ACC112 (cell line): ENCODE data around the gene FRMD4A.

Experiments used
- H2AFZ ChIP-seq: fragments of 200-600 bp; sonication (generic); one replicate; pipeline ENCODE4 v1.6.0; 2017; ENCODE audit warnings: antibody characterized with exemption, low read length; ENCODE audit not compliant: unreplicated experiment
- H3K27ac ChIP-seq: fragments of 200-600 bp; sonication (generic); 2 replicates; pipeline ENCODE4 v1.5.1; 2014; ENCODE audit warnings: low read depth, mild to moderate bottlenecking, antibody characterized with exemption, low read length, moderate library complexity
- H3K27me3 ChIP-seq: fragments of 200-600 bp; sonication (generic); 2 replicates; pipeline ENCODE4 v1.6.1; 2014; ENCODE audit warnings: mild to moderate bottlenecking, antibody characterized with exemption, low read length, moderate library complexity, mixed read lengths; ENCODE audit not compliant: insufficient read depth
- H3K36me3 ChIP-seq: fragments of 200-600 bp; sonication (generic); 2 replicates; pipeline ENCODE4 v1.6.1; 2016; ENCODE audit warnings: mild to moderate bottlenecking, antibody characterized with exemption, low read length, moderate library complexity, mixed read lengths; ENCODE audit not compliant: insufficient read depth
- H3K4me1 ChIP-seq: fragments of 200-600 bp; sonication (generic); one replicate; pipeline ENCODE4 v1.6.1; 2016; ENCODE audit warnings: low read length, mixed read lengths; ENCODE audit not compliant: insufficient read depth, unreplicated experiment, control insufficient read depth
- H3K4me3 ChIP-seq: fragments of 200-600 bp; sonication (generic); 2 replicates; pipeline ENCODE4 v1.5.1; 2014; ENCODE audit warnings: mild to moderate bottlenecking, low read depth, low read length
- H3K79me2 ChIP-seq: fragments of 200-600 bp; sonication (generic); one replicate; pipeline ENCODE4 v1.6.0; 2016; ENCODE audit warnings: low read length; ENCODE audit not compliant: control insufficient read depth, unreplicated experiment, insufficient read depth

Gene FRMD4A

GRCh38 chr10:13803566-13804554, 526.9 kb downstream of the FRMD4A start:
- H3K36me3 ChIP-seq = no peaks in the 10 kb centered on the region
- H3K4me3 ChIP-seq = no peak overlapping the region
- peaks cover 3% of the 10 kb centered on the region for H3K79me2 ChIP-seq
- no peak overlapping the region for H2AFZ ChIP-seq
- H3K27me3 ChIP-seq = no peaks in the 10 kb centered on the region
- peaks cover 17% of the 10 kb centered on the region for H3K4me1 ChIP-seq
- no peak overlapping the region; the same call in 1 of the 2 replicates for H3K27ac ChIP-seq

- Histone ChIP-seq H3K4me1 (peaks cover 17% of the 10 kb centered on the region), H3K27ac (no peak overlapping the region), H3K27me3 (no peaks in the 10 kb centered on the region), H3K79me2 (peaks cover 3% of the 10 kb centered on the region), H2AFZ (no peak overlapping the region), H3K36me3 (peaks cover 2% of the 10 kb centered on the region; the same call in 1 of the 2 replicates), H3K4me3 (no peak overlapping the region)
Measured at GRCh38 chr10:13801907-13802288, 528.8 kb downstream of the FRMD4A start.

- peaks cover 2% of the 10 kb centered on the region; the same call in 1 of the 2 replicates for H3K36me3 ChIP-seq
- no peak overlapping the region for H3K4me3 ChIP-seq
- H2AFZ ChIP-seq = no peak overlapping the region
- H3K79me2 ChIP-seq = peaks cover 3% of the 10 kb centered on the region
- H3K27ac ChIP-seq = no peak overlapping the region
- no peaks in the 10 kb centered on the region for H3K27me3 ChIP-seq
- H3K4me1 ChIP-seq = peaks cover 17% of the 10 kb centered on the region
Measured at GRCh38 chr10:13801156-13801906, 529.4 kb downstream of the FRMD4A start.

GRCh38 chr10:13797164-13797563, 533.6 kb downstream of the FRMD4A start:
- Histone ChIP-seq H3K27me3 (no peaks in the 10 kb centered on the region), H3K27ac (no peak overlapping the region), H3K36me3 (peaks cover 7% of the 10 kb centered on the region; the same call in 1 of the 2 replicates), H3K4me3 (no peak overlapping the region), H3K4me1 (peaks cover 7% of the 10 kb centered on the region), H2AFZ (no peak overlapping the region), H3K79me2 (no peaks in the 10 kb centered on the region)

- H3K4me3 ChIP-seq = no peak overlapping the region
- H3K27ac ChIP-seq = no peak overlapping the region
- H3K36me3 ChIP-seq = peaks cover 7% of the 10 kb centered on the region; the same call in 1 of the 2 replicates
- no peak overlapping the region for H2AFZ ChIP-seq
- H3K79me2 ChIP-seq = no peaks in the 10 kb centered on the region
- no peaks in the 10 kb centered on the region for H3K4me1 ChIP-seq
- no peaks in the 10 kb centered on the region for H3K27me3 ChIP-seq
Measured at GRCh38 chr10:13795653-13796555, 534.8 kb downstream of the FRMD4A start.

- Histone ChIP-seq H3K4me1 (no peaks in the 10 kb centered on the region), H2AFZ (no peak overlapping the region), H3K79me2 (no peaks in the 10 kb centered on the region), H3K27me3 (no peaks in the 10 kb centered on the region), H3K27ac (no peak overlapping the region), H3K4me3 (no peak overlapping the region), H3K36me3 (peaks cover 7% of the 10 kb centered on the region; the same call in 1 of the 2 replicates)
Measured at GRCh38 chr10:13794992-13795612, 535.6 kb downstream of the FRMD4A start.

GRCh38 chr10:13792006-13792405, 538.7 kb downstream of the FRMD4A start:
- Histone ChIP-seq H3K27me3 (no peaks in the 10 kb centered on the region), H3K36me3 (peaks cover 5% of the 10 kb centered on the region; the same call in 1 of the 2 replicates), H3K4me1 (peaks cover 20% of the 10 kb centered on the region), H3K27ac (no peak overlapping the region), H2AFZ (no peak overlapping the region), H3K4me3 (no peak overlapping the region), H3K79me2 (no peaks in the 10 kb centered on the region)

GRCh38 chr10:13791483-13791882, 539.2 kb downstream of the FRMD4A start:
- no peak overlapping the region for H2AFZ ChIP-seq
- peaks cover 5% of the 10 kb centered on the region; the same call in 1 of the 2 replicates for H3K36me3 ChIP-seq
- H3K4me3 ChIP-seq = no peak overlapping the region
- H3K27ac ChIP-seq = no peak overlapping the region
- no peaks in the 10 kb centered on the region for H3K79me2 ChIP-seq
- peaks cover 20% of the 10 kb centered on the region for H3K4me1 ChIP-seq
- H3K27me3 ChIP-seq = no peaks in the 10 kb centered on the region

GRCh38 chr10:13790196-13790595, 540.5 kb downstream of the FRMD4A start:
- Histone ChIP-seq H3K27ac (no peak overlapping the region), H3K27me3 (no peaks in the 10 kb centered on the region), H3K36me3 (peaks cover 5% of the 10 kb centered on the region; the same call in 1 of the 2 replicates), H3K4me3 (no peak overlapping the region), H3K4me1 (peaks cover 20% of the 10 kb centered on the region), H3K79me2 (no peaks in the 10 kb centered on the region), H2AFZ (no peak overlapping the region)
